Panc1 (cell line): ENCODE measurements around the gene RSPH1. TPM values are rescaled to one million over a fixed set of nuclear protein-coding genes. Genes with fewer than 3 reads are reported as not detected.
A peak's percentile ranks its signal among the peaks of the same experiment; 100 is the strongest.

ENCODE experiments used
- ATAC-seq: fragments of 200-7000 bp; cut with Tn5 transposase; 2 replicates; pipeline ENCODE4 v1.9.1; 2020; ENCODE audit warnings: mild to moderate bottlenecking, moderate library complexity
- BruUV-seq: library from RNA; stranded (reverse); fragments of 400-500 nt; replicated peaks from 2 replicates; lab custom pipeline; 2021; lab: Mats Ljungman, UMichigan
- CTCF ChIA-PET: fragments of 300-600 bp; sonication (Branson Sonifier 250); formaldehyde crosslinking; loops from one replicate; lab custom pipeline; 2022; ENCODE audit warnings: antibody characterized with exemption; lab: Charles Lee
- POLR2A ChIA-PET: fragments of 300-600 bp; sonication (Branson Sonifier 250); formaldehyde crosslinking; loops from one replicate; lab custom pipeline; 2022; ENCODE audit warnings: antibody characterized with exemption; lab: Charles Lee
- DNase-seq: peaks from one replicate; pipeline ENCODE4 v3.0.0-alpha.2; 2010; ENCODE audit warnings: low read depth, low spot score
- H3K27ac ChIP-seq: 2 replicates; pipeline ENCODE4 v1.5.1; 2011; ENCODE audit warnings: mild to moderate bottlenecking, low read length, inconsistent platforms
- H3K27me3 ChIP-seq: fragments of 200-500 bp; sonication (Bioruptor generic); 2 replicates; pipeline ENCODE4 v1.6.0; 2014; ENCODE audit warnings: low read length, inconsistent platforms; ENCODE audit not compliant: control insufficient read depth, insufficient read depth
- H3K36me3 ChIP-seq: fragments of 200-500 bp; sonication (Bioruptor generic); 2 replicates; pipeline ENCODE4 v1.5.1; 2014; ENCODE audit warnings: inconsistent platforms, mild to moderate bottlenecking, low read length, moderate library complexity; ENCODE audit not compliant: control insufficient read depth, insufficient read depth
- H3K4me1 ChIP-seq: 2 replicates; pipeline ENCODE4 v1.5.1; 2011; ENCODE audit warnings: inconsistent platforms, mild to moderate bottlenecking, low read length, moderate library complexity; ENCODE audit not compliant: control insufficient read depth, insufficient read depth
- H3K4me3 ChIP-seq, 2 experiments: 2 replicates each; pipeline ENCODE4 v1.5.1; 2011 to 2012; ENCODE audit warnings: low read depth in 2 of 2, low read length in 2 of 2, mild to moderate bottlenecking in 2 of 2, inconsistent platforms in 1 of 2, moderate library complexity in 1 of 2
- H3K9me3 ChIP-seq: fragments of 200-500 bp; sonication (Bioruptor generic); 2 replicates; pipeline ENCODE4 v1.5.1; 2014; ENCODE audit warnings: low read depth, mild to moderate bottlenecking, inconsistent platforms, low read length, moderate library complexity; ENCODE audit not compliant: control insufficient read depth, insufficient read depth
- POLR2AphosphoS5 ChIP-seq: IDR thresholded peaks from 2 replicates; pipeline ENCODE4 v1.6.1; 2012; ENCODE audit warnings: mild to moderate bottlenecking, low read depth, low read length, moderate library complexity
- SIN3A ChIP-seq: IDR thresholded peaks from 2 replicates; pipeline ENCODE4 v1.6.1; 2012; ENCODE audit warnings: low read depth, mild to moderate bottlenecking, low read length, moderate library complexity, borderline replicate concordance; ENCODE audit not compliant: insufficient read depth
- TCF7L2 ChIP-seq: IDR thresholded peaks from 2 replicates; pipeline ENCODE4 v1.6.1; 2011; ENCODE audit warnings: mild to moderate bottlenecking, low read depth, low read length, inconsistent platforms
- in situ Hi-C: cut with HindIII; loops from 2 replicates; pipeline ENCODE4 v1.10.0; 2016; ENCODE audit warnings: low sequenced_read_pairs, low pct_unique_long_range_greater_than_20kb
- intact Hi-C: fragments of 100-400 bp; cut with micrococcal nuclease; formaldehyde crosslinking; loops from one replicate; pipeline ENCODE4 v1.10.0; 2022; ENCODE audit not compliant: unreplicated experiment
- total RNA-seq: library from RNA; stranded (reverse); gene quantifications from one replicate; pipeline ENCODE4 v1.2.1, GENCODE V29; 2021; ENCODE audit not compliant: unreplicated experiment
- TF ChIP-seq, protein P1 (sequence below), 2 experiments: IDR thresholded peaks; 2 replicates each; pipeline ENCODE4 v1.6.1; 2011 to 2012; ENCODE audit warnings: low read depth in 2 of 2, control low read depth in 1 of 2, low read length in 1 of 2, mild to moderate bottlenecking in 1 of 2, moderate library complexity in 1 of 2; ENCODE audit not compliant: insufficient read depth in 1 of 2
- TF ChIP-seq, protein P2 (sequence below): fragments of 450-650 bp; IDR thresholded peaks from 2 replicates; pipeline ENCODE4 v1.5.1; 2017; ENCODE audit warnings: mild to moderate bottlenecking

RSPH1 gene
- total RNA-seq, 1 experiment from 2014 or later: 0.46 TPM

DNA sequence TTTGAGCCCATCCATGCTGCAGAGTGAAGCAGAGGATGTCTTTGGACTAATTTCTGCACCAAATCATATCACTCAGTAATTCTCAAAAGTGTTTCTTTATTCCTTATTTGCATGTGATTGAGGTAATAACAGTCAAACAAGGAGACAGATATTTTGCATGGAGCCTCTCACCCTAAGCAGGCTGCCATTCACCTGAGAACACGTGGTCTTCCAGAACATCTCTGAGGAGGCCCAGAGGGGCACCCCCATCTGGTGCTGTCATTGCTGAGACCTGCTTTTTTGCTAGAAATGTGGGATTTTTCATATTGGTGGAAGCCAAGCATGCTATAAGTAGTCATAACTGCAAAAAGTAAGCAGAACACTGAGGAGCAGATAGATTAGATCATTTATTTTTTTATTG lies 25.4 kb upstream of the RSPH1 start:
- ChIA-PET CTCF (no interaction called here), POLR2A (no interaction called here)
- no peak overlapping the region for H3K27ac ChIP-seq
- no peaks in the 10 kb centered on the region for H3K27me3 ChIP-seq
- BruUV-seq: no TSS peak
- peaks cover 7% of the 10 kb centered on the region for H3K4me1 ChIP-seq
- no peak for ATAC-seq
- intact Hi-C loops (no loop called here), in situ Hi-C loops (no loop called here)
- TF ChIP-seq TCF7L2 (no peak), POLR2AphosphoS5 (no peak), SIN3A (no peak)
- TF ChIP-seq, protein P1, sequence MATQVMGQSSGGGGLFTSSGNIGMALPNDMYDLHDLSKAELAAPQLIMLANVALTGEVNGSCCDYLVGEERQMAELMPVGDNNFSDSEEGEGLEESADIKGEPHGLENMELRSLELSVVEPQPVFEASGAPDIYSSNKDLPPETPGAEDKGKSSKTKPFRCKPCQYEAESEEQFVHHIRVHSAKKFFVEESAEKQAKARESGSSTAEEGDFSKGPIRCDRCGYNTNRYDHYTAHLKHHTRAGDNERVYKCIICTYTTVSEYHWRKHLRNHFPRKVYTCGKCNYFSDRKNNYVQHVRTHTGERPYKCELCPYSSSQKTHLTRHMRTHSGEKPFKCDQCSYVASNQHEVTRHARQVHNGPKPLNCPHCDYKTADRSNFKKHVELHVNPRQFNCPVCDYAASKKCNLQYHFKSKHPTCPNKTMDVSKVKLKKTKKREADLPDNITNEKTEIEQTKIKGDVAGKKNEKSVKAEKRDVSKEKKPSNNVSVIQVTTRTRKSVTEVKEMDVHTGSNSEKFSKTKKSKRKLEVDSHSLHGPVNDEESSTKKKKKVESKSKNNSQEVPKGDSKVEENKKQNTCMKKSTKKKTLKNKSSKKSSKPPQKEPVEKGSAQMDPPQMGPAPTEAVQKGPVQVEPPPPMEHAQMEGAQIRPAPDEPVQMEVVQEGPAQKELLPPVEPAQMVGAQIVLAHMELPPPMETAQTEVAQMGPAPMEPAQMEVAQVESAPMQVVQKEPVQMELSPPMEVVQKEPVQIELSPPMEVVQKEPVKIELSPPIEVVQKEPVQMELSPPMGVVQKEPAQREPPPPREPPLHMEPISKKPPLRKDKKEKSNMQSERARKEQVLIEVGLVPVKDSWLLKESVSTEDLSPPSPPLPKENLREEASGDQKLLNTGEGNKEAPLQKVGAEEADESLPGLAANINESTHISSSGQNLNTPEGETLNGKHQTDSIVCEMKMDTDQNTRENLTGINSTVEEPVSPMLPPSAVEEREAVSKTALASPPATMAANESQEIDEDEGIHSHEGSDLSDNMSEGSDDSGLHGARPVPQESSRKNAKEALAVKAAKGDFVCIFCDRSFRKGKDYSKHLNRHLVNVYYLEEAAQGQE (IDR thresholded peaks at IDR 0.05; ENCODE audit: insufficient read depth in 1 of 2, low read depth in 2 of 2, low read length in 1 of 2): no peak
- TF ChIP-seq, protein P2, sequence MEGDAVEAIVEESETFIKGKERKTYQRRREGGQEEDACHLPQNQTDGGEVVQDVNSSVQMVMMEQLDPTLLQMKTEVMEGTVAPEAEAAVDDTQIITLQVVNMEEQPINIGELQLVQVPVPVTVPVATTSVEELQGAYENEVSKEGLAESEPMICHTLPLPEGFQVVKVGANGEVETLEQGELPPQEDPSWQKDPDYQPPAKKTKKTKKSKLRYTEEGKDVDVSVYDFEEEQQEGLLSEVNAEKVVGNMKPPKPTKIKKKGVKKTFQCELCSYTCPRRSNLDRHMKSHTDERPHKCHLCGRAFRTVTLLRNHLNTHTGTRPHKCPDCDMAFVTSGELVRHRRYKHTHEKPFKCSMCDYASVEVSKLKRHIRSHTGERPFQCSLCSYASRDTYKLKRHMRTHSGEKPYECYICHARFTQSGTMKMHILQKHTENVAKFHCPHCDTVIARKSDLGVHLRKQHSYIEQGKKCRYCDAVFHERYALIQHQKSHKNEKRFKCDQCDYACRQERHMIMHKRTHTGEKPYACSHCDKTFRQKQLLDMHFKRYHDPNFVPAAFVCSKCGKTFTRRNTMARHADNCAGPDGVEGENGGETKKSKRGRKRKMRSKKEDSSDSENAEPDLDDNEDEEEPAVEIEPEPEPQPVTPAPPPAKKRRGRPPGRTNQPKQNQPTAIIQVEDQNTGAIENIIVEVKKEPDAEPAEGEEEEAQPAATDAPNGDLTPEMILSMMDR: no peak
- no peaks in the 10 kb centered on the region for H3K9me3 ChIP-seq
- no peak for DNase-seq
- no peak overlapping the region for H3K4me3 ChIP-seq
- no peaks in the 10 kb centered on the region for H3K36me3 ChIP-seq

DNA sequence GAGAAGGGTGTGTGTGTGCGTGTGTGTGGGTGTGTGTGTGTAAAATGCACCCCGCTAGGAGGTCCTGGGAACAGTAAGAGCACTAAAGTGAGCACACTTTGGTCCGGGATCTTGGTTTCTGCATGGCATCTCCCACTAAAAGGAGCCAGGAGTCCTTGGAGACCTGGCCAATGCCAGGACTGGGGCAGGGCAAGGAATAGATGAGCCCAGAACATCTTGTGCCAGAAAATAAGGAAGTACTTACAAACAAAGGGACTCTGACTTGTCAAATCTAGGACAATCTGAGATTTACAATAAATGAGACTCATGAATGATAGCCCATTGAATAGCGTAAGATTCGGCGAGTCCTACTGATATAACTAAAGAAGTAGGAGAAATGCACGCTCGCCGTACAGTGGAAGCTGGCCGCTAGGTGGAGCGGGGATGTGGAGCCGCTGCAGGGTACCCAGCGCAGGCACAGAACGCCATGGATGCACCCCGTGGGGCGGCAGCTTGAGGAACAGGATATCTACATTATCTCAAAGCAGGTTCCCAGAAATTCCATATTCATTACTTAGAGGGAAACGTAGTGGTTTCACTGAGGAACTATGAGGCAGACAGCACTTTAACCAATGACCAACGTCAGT lies 24.7 kb upstream of the RSPH1 start:
- Histone ChIP-seq H3K27ac (no peak overlapping the region), H3K27me3 (no peaks in the 10 kb centered on the region), H3K36me3 (no peaks in the 10 kb centered on the region), H3K4me3 (no peak overlapping the region), H3K9me3 (no peaks in the 10 kb centered on the region), H3K4me1 (peaks cover 7% of the 10 kb centered on the region)
- intact Hi-C loops (no loop called here), in situ Hi-C loops (no loop called here)
- no peak for DNase-seq
- POLR2A ChIA-PET: no interaction called here
- no TSS peak for BruUV-seq
- no peak for TF ChIP-seq TCF7L2
- TF ChIP-seq, protein P2: peak; percentile 63
- ATAC-seq: no peak
- CTCF ChIA-PET: no interaction called here
